Heart right ventricle (tissue), 16 donors: Measurements from ENCODE around the gene PFKFB1. TPM values are rescaled to one million over a fixed set of nuclear protein-coding genes. Genes with fewer than 3 reads are reported as not detected.

Source experiments
- ATAC-seq, 8 donors: fragments of 200-7000 bp; cut with Tn5 transposase; one replicate each; pipeline ENCODE4 v1.9.1; 2020; ENCODE audit warnings: mild to moderate bottlenecking in 8 of 8, moderate library complexity in 8 of 8, moderate number of reproducible peaks in 1 of 8
- DNase-seq, 2 donors: peaks; one replicate each; pipeline ENCODE4 v3.0.0-alpha.2; 2020
- H3K27ac ChIP-seq, 10 donors: fragments of 200-600 bp; sonication (generic) in 2 of 10; one replicate each; pipeline versions ENCODE4 v1.5.0 to v1.8.0; 2020 to 2022; ENCODE audit warnings: mild to moderate bottlenecking in 3 of 10
- H3K27me3 ChIP-seq, 7 donors: fragments of 200-600 bp; one replicate each; pipeline ENCODE4 v1.8.0; 2021 to 2022; ENCODE audit warnings: mild to moderate bottlenecking in 2 of 7
- H3K36me3 ChIP-seq, 9 donors: fragments of 200-600 bp; sonication (generic) in 1 of 9; one replicate each; pipeline versions ENCODE4 v1.5.0 to v1.8.0; 2020 to 2022; ENCODE audit warnings: mild to moderate bottlenecking in 2 of 9
- H3K4me1 ChIP-seq, 9 donors: fragments of 200-600 bp; sonication (generic) in 1 of 9; one replicate each; pipeline versions ENCODE4 v1.5.0 to v1.8.0; 2020 to 2022; ENCODE audit warnings: mild to moderate bottlenecking in 4 of 9
- H3K4me3 ChIP-seq, 10 donors: fragments of 200-600 bp; sonication (generic) in 2 of 10; one replicate each; pipeline versions ENCODE4 v1.5.0 to v1.8.0; 2020 to 2022; ENCODE audit warnings: mild to moderate bottlenecking in 7 of 10, moderate library complexity in 2 of 10
- H3K9me3 ChIP-seq, 11 donors: fragments of 200-600 bp in 10 of 11; sonication (generic) in 2 of 11; one replicate each; pipeline versions ENCODE4 v1.5.0 to v1.8.0; 2013 to 2022; ENCODE audit warnings: mild to moderate bottlenecking in 2 of 11, control low read depth in 1 of 11, moderate library complexity in 1 of 11
- CTCF ChIP-seq, 9 donors: fragments of 200-600 bp; sonication (generic) in 2 of 9; IDR thresholded peaks; one replicate each; pipeline versions ENCODE4 v1.5.0 to v1.8.0; 2021 to 2022; ENCODE audit warnings: antibody characterized with exemption in 9 of 9, mild to moderate bottlenecking in 5 of 9, moderate library complexity in 1 of 9
- WGBS, 2 donors: extraction: QIAGEN DNeasy Blood & Tissue Kit; methylation state at CpG; one replicate each; pipeline ENCODE4 v1.1.7; 2013; ENCODE audit warnings: inconsistent platforms in 1 of 2; 5-methylcytosine and 5-hydroxymethylcytosine counted together
- intact Hi-C, 10 donors: fragments of 100-400 bp; cut with DNase I; formaldehyde crosslinking; loops; one replicate each; pipeline versions ENCODE4 v1.11.1 to v1.14.2; 2022
- polyA plus RNA-seq, 2 donors: library from polyadenylated mRNA; stranded (reverse); fragments of 200-250 nt; gene quantifications; one replicate each; pipeline ENCODE4 v1.2.3, GENCODE V29; 2013
- total RNA-seq, 10 donors: library from RNA; stranded (reverse); fragmentation: NEBNext Ultra II Directional in 3 of 10; extraction: Animal tissue kit (Norgen Biotek cat#: 25700) in 3 of 10; gene quantifications; one replicate each; pipeline versions ENCODE4 v1.2.1 to v1.2.4, GENCODE V29; 2021 to 2023
- donor health status: Arrhythmogenic right ventricular cardiomyopathy.
- donor health status: ischemic (EF 13 %, LVEDD 7.1; RV severe dilation, severe dysfunction).
- donor health status: healthy with polysubstance abuse.
- donor health status: DM: no; HTN: yes; CAD: no.
- donor health status: DM: no; HTN: no; CAD: no.
- donor health status: ischemic (EF 25% LVEDD 6.9; RV normal size, moderate dysfunction).
- donor health status: ischemic (EF 25% LVEDD 5.7; RV mildly dilated, moderate dysfunction).
- donor health status: healthy.
- donor health status: DM: yes; HTN: yes; CAD: no.
- donor health status: Ischemic cardiomyopathy.
- donor health status: ischemic (EF 35%, LVEDD 5.7; RV mildly dilated, moderate dysfunction).
- donor health status: nonischemic (EF 11% LVEDD 7.7; RV severe dilation, severe dysfunction).
- donor health status: DM: yes; HTN: yes; CAD: no.
- donor health status: PGD.
- donor health status: ischemic (EF 29% LVEDD 5.4; RV normal size, mild dysfunction).
- donor health status: nonischemic (EF 23%, LVEDD 6.1; RV moderate dilation, normal function).

The PFKFB1 gene
- total and polyA plus RNA-seq, 12 donors = 0.12 to 0.59 (median 0.24) TPM; not detected in 6

DNA sequence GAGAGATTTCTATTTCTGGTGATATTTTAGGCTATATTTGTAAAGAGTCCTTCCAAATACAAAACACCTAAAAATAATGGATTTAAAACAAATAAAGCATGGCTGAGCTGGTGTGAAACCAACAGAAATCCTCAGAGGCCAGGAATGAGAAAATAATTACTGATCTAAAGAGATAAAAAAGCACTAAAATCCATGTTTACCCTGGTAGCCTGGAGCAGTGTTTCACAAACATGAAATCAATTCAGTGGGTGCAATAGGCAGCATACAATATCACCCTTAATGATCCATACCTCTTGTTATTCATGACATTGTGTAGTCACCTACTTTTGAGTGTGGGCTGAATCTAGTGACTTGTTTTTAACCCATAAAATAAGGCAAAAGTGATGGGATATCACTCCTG lies 14.6 kb downstream of the PFKFB1 start:
- no peak for DNase-seq
- H3K36me3 ChIP-seq = no peaks in the 10 kb centered on the region
- H3K27ac ChIP-seq = no peak overlapping the region
- no peaks in the 10 kb centered on the region for H3K4me1 ChIP-seq
- TF ChIP-seq CTCF (IDR thresholded peaks at IDR 0.05) = no peak
- no peak for ATAC-seq
- no peak overlapping the region for H3K4me3 ChIP-seq
- peaks cover 0 to 8% (median 0%) of the 10 kb centered on the region in 11 donors for H3K9me3 ChIP-seq
- peaks cover 0 to 41% (median 0%) of the 10 kb centered on the region in 7 donors for H3K27me3 ChIP-seq
- intact Hi-C loops = no loop called here

DNA sequence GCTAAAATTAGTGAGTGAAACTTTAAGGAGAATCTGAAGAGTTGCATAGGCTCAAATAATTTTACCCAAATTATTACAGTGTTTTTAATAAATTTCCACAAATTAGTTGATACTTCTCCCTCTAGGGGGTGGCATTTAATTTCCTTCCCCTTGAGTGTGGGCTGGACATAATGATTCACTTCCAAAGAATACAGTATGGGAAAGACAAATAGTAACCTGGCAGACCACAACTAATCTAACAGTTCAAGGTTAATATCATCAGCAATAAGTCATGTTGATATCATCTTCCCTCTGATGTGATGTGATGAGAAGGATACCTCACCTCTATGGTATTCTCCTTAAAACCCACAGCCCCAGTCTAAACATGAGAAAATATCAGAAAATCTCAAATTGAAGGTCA lies 15.5 kb downstream of the PFKFB1 start:
- Histone ChIP-seq H3K36me3 (no peaks in the 10 kb centered on the region), H3K27me3 (peaks cover 0 to 43% (median 0%) of the 10 kb centered on the region in 7 donors), H3K4me1 (no peaks in the 10 kb centered on the region), H3K27ac (no peak overlapping the region), H3K4me3 (no peak overlapping the region), H3K9me3 (peaks cover 0 to 8% (median 0%) of the 10 kb centered on the region in 11 donors)
- TF ChIP-seq CTCF (IDR thresholded peaks at IDR 0.05) = no peak
- DNase-seq = no peak
- intact Hi-C loops = no loop called here
- ATAC-seq = no peak

DNA sequence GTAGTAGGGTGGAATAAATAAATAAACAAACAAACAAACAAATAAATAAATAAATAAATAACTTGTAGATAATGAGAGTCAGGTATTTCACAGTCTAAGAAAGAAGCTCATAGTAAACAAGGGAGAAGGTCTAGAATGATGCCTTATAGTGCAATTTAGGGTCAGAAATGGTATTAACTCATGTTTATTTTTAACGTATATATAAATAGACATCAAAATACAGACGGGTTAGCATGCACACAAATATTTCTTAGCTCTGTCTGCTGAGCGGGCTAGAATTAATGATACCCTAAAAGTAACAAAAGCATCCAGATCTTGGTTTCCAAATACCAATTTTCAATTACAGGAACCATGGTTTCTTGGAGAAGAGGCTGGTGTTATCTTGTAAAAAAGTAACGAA lies 16.6 kb downstream of the PFKFB1 start:
- no peak for ATAC-seq
- intact Hi-C loops = no loop called here
- Histone ChIP-seq H3K9me3 (peaks cover 0 to 8% (median 0%) of the 10 kb centered on the region in 11 donors), H3K4me1 (no peaks in the 10 kb centered on the region), H3K27ac (no peak overlapping the region), H3K36me3 (no peaks in the 10 kb centered on the region), H3K27me3 (peaks cover 0 to 43% (median 0%) of the 10 kb centered on the region in 7 donors), H3K4me3 (no peak overlapping the region)
- no peak for TF ChIP-seq CTCF (IDR thresholded peaks at IDR 0.05)
- WGBS, 2 donors = 63 to 76% methylated on average over 4 of the region's 4 CpGs
- DNase-seq = no peak

DNA sequence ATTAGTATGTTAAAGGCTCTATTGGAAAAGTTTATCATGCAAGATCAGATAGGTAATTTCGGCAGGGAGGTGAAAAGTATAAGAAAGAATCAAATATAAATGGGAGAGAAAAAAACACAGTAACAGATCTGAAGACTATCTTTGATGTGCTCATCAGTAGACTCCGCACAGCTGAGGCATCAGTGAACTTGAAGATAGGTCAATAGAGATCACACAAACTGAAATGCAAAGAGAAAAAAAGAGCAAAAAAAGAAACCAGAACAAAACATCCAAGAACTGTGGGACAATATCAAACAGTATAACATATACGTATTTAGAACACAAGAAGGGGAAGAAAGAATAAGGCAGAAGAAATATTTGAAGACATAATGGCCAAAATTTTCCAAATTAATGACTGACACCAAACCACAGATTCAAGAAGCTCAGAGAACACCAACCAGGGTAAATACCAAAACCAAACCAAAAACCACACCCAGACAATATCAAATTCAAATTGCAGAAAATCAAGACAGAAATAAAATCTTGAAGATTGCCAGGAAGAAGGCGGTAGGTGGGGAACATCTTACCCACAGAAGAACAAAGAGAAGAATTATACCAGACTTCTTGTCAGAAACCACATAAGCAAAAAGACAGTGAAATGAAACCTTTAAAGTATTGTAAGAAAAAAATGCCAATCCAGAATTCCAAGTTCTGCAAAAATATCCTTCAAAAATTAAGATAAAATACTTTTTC lies 29.1 kb downstream of the PFKFB1 start:
- Histone ChIP-seq H3K9me3 (peaks cover 0 to 16% (median 0%) of the 10 kb centered on the region in 11 donors), H3K27ac (no peak overlapping the region), H3K4me1 (no peaks in the 10 kb centered on the region), H3K4me3 (no peak overlapping the region), H3K36me3 (no peaks in the 10 kb centered on the region), H3K27me3 (peaks cover 0 to 12% (median 0%) of the 10 kb centered on the region in 7 donors)
- no peak for TF ChIP-seq CTCF (IDR thresholded peaks at IDR 0.05)
- intact Hi-C loops = no loop called here
- DNase-seq (no peak), ATAC-seq (no peak)
- WGBS, 2 donors = 81 to 85% methylated on average over 4 of the region's 4 CpGs
